Astrocyte (in vitro differentiated cells and primary cell): ENCODE measurements around the gene MTA1. TPM values are rescaled to one million over a fixed set of nuclear protein-coding genes. Genes with fewer than 3 reads are reported as not detected.

Source experiments
- DNase-seq: peaks from one replicate; pipeline ENCODE4 v3.0.0-alpha.2; 2010; ENCODE audit warnings: low read depth
- FAIRE-seq: peaks from 2 replicates; lab custom pipeline; 2011; peaks lifted over from hg19 to GRCh38; lab: Jason Lieb, UNC
- H2AFZ ChIP-seq: 2 replicates; pipeline ENCODE4 v1.6.0; 2012; ENCODE audit warnings: low read depth, low read length, inconsistent platforms
- H3K27ac ChIP-seq: 2 replicates; pipeline ENCODE4 v1.5.1; 2011; ENCODE audit warnings: low read depth, low read length, inconsistent platforms
- H3K27me3 ChIP-seq: 2 replicates; pipeline ENCODE4 v1.6.0; 2011; ENCODE audit warnings: low read length, inconsistent platforms; ENCODE audit not compliant: insufficient read depth
- H3K36me3 ChIP-seq: 2 replicates; pipeline ENCODE4 v1.5.1; 2011; ENCODE audit warnings: low read length, inconsistent platforms; ENCODE audit not compliant: insufficient read depth
- H3K4me1 ChIP-seq: 2 replicates; pipeline ENCODE4 v1.5.1; 2011; ENCODE audit warnings: low read length, inconsistent platforms; ENCODE audit not compliant: insufficient read depth
- H3K4me2 ChIP-seq: 2 replicates; pipeline ENCODE4 v1.6.0; 2012; ENCODE audit warnings: low read length, inconsistent platforms
- H3K4me3 ChIP-seq: 2 replicates; pipeline ENCODE4 v1.5.1; 2011; ENCODE audit warnings: low read depth, mild to moderate bottlenecking, low read length, inconsistent platforms; ENCODE audit not compliant: insufficient read depth
- H3K79me2 ChIP-seq: 2 replicates; pipeline ENCODE4 v1.6.0; 2012; ENCODE audit warnings: mild to moderate bottlenecking, low read length, inconsistent platforms; ENCODE audit not compliant: insufficient read depth
- H3K9ac ChIP-seq: 2 replicates; pipeline ENCODE4 v1.6.0; 2012; ENCODE audit warnings: mild to moderate bottlenecking, low read length, inconsistent platforms
- H3K9me3 ChIP-seq: 2 replicates; pipeline ENCODE4 v1.5.1; 2012; ENCODE audit warnings: low read depth, mild to moderate bottlenecking, low read length, inconsistent platforms; ENCODE audit not compliant: insufficient read depth
- H4K20me1 ChIP-seq: 2 replicates; pipeline ENCODE4 v1.6.0; 2012; ENCODE audit warnings: low read length, inconsistent platforms; ENCODE audit not compliant: insufficient read depth
- H3K27ac Mint-ChIP-seq: one replicate; pipeline ENCODE4 v1.8.0; 2021; ENCODE audit warnings: mild to moderate bottlenecking, mixed read lengths; ENCODE audit not compliant: unreplicated experiment
- H3K27me3 Mint-ChIP-seq: one replicate; pipeline ENCODE4 v1.8.0; 2021; ENCODE audit warnings: low read depth, mixed read lengths; ENCODE audit not compliant: unreplicated experiment
- H3K36me3 Mint-ChIP-seq: one replicate; pipeline ENCODE4 v1.8.0; 2021; ENCODE audit warnings: low read depth, mixed read lengths; ENCODE audit not compliant: unreplicated experiment
- H3K4me1 Mint-ChIP-seq: one replicate; pipeline ENCODE4 v1.8.0; 2021; ENCODE audit warnings: low read depth, mixed read lengths; ENCODE audit not compliant: unreplicated experiment
- H3K4me3 Mint-ChIP-seq: one replicate; pipeline ENCODE4 v1.8.0; 2021; ENCODE audit warnings: mild to moderate bottlenecking, moderate library complexity, mixed read lengths; ENCODE audit not compliant: unreplicated experiment
- H3K9me3 Mint-ChIP-seq: one replicate; pipeline ENCODE4 v1.8.0; 2021; ENCODE audit warnings: mild to moderate bottlenecking, mixed read lengths; ENCODE audit not compliant: unreplicated experiment
- EZH2 ChIP-seq: IDR thresholded peaks from 2 replicates; pipeline ENCODE4 v1.6.1; 2012; ENCODE audit warnings: mild to moderate bottlenecking, low read length, inconsistent platforms; ENCODE audit not compliant: insufficient read depth
- total RNA-seq: library from RNA; stranded (reverse); gene quantifications from 2 replicates; pipeline ENCODE4 v1.2.1, GENCODE V29; 2021
- TF ChIP-seq, protein P1 (sequence below): IDR thresholded peaks from 2 replicates; pipeline ENCODE4 v1.5.1; 2011; ENCODE audit warnings: low read depth, mild to moderate bottlenecking, inconsistent platforms, low read length, moderate library complexity; ENCODE audit not compliant: insufficient read depth

MTA1 gene
- total RNA-seq, 1 donor from 2014 or later = 111 TPM

DNA sequence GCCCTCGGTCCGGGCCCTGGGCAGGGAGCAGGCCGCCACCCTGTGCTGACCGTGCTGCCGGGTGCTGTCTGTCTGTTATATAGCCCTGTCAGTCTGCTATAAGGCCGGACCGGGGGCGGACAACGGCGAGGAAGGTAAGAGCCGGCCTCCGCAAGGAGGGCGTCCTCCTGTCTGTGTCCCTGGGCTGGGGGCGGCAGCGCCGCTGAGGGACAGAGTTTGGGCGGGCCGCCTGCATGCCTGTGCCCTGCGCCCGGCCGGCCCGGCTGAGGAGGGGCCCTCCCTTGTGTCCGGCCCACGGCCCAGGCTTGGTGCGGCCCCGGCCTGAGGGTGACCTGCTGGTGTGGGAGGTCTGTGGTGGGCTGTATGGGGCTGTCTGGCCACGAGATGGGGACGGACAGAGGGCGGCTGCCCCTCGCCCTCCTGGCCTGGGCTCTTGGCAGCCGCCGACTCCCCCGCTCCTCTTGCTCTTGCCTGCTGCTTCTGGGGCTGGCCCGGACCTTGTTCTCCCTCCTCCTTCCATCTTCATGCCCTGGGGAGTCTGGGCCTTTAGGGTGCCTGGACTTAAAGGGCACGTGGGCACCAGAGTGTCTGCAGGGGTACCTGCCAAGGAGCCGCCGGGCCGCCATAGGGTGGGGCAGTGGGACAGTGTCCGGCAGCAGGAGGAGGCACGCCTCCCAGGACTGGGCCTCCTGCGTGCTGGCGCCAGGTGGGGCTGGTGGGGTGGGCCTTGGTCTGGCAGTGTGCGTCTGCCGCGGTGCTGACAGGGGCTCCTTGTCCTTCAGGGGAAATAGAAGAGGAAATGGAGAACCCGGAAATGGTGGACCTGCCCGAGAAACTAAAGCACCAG lies 29.9 kb downstream of the MTA1 start:
- DNase-seq (no peak), FAIRE-seq (no peak)
- H3K36me3 Mint-ChIP-seq = no peaks in the 10 kb centered on the region
- H2AFZ ChIP-seq = no peak overlapping the region
- H3K36me3 ChIP-seq = no peaks in the 10 kb centered on the region
- H3K9me3 ChIP-seq = no peaks in the 10 kb centered on the region
- H3K4me1 Mint-ChIP-seq = no peaks in the 10 kb centered on the region
- peaks cover 37% of the 10 kb centered on the region for H3K79me2 ChIP-seq
- H3K27ac Mint-ChIP-seq = no peak overlapping the region
- no peaks in the 10 kb centered on the region for H3K27me3 Mint-ChIP-seq
- H4K20me1 ChIP-seq = peaks cover 51% of the 10 kb centered on the region
- no peak overlapping the region for H3K27ac ChIP-seq
- H3K4me3 Mint-ChIP-seq = no peak overlapping the region
- TF ChIP-seq EZH2 = no peak
- TF ChIP-seq, protein P1, sequence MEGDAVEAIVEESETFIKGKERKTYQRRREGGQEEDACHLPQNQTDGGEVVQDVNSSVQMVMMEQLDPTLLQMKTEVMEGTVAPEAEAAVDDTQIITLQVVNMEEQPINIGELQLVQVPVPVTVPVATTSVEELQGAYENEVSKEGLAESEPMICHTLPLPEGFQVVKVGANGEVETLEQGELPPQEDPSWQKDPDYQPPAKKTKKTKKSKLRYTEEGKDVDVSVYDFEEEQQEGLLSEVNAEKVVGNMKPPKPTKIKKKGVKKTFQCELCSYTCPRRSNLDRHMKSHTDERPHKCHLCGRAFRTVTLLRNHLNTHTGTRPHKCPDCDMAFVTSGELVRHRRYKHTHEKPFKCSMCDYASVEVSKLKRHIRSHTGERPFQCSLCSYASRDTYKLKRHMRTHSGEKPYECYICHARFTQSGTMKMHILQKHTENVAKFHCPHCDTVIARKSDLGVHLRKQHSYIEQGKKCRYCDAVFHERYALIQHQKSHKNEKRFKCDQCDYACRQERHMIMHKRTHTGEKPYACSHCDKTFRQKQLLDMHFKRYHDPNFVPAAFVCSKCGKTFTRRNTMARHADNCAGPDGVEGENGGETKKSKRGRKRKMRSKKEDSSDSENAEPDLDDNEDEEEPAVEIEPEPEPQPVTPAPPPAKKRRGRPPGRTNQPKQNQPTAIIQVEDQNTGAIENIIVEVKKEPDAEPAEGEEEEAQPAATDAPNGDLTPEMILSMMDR = no peak
- no peak overlapping the region for H3K4me2 ChIP-seq
- H3K4me3 ChIP-seq = no peak overlapping the region
- no peaks in the 10 kb centered on the region for H3K27me3 ChIP-seq
- H3K4me1 ChIP-seq = no peaks in the 10 kb centered on the region
- no peak overlapping the region for H3K9ac ChIP-seq
- H3K9me3 Mint-ChIP-seq = no peaks in the 10 kb centered on the region

DNA sequence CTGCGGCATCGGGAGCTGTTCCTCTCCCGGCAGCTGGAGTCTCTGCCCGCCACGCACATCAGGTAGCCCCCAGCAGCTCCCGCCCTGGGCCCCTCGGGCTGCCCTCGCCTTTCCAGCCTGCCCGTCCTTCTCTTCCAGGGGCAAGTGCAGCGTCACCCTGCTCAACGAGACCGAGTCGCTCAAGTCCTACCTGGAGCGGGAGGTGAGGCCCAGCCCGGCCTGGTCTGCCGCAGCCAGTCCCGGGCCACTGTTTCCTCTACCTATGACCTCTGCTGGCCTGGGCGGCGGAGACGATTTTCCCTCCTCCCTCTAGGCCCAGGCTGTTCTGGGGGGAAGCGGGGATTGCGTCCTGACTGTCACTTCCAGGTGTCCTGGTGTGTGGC lies 30.5 kb downstream of the MTA1 start:
- Histone ChIP-seq H3K4me2 (no peak overlapping the region), H3K9me3 (no peaks in the 10 kb centered on the region), H3K36me3 (no peaks in the 10 kb centered on the region), H3K9ac (no peak overlapping the region), H3K27me3 (no peaks in the 10 kb centered on the region), H4K20me1 (peaks cover 48% of the 10 kb centered on the region), H3K4me3 (no peak overlapping the region), H2AFZ (no peak overlapping the region), H3K79me2 (peaks cover 37% of the 10 kb centered on the region), H3K4me1 (no peaks in the 10 kb centered on the region), H3K27ac (no peak overlapping the region)
- no peaks in the 10 kb centered on the region for H3K4me1 Mint-ChIP-seq
- DNase-seq = no peak
- H3K36me3 Mint-ChIP-seq = no peaks in the 10 kb centered on the region
- H3K4me3 Mint-ChIP-seq = no peak overlapping the region
- no peak for TF ChIP-seq EZH2
- TF ChIP-seq, protein P1 = no peak
- H3K9me3 Mint-ChIP-seq = no peaks in the 10 kb centered on the region
- no peak overlapping the region for H3K27ac Mint-ChIP-seq
- no peaks in the 10 kb centered on the region for H3K27me3 Mint-ChIP-seq
- no peak for FAIRE-seq
